Osteocyte (in vitro differentiated cells): Measurements from ENCODE around the gene COMMD9. TPM values are rescaled to one million over a fixed set of nuclear protein-coding genes. Genes with fewer than 3 reads are reported as not detected.

ENCODE experiments used
- DNase-seq: peaks from one replicate; pipeline ENCODE4 v3.0.0; 2021; ENCODE audit warnings: mixed read lengths; ENCODE audit not compliant: unreplicated experiment; ENCODE audit errors: extremely low spot score
- H3K27ac Mint-ChIP-seq: one replicate; pipeline ENCODE4 v1.8.0; 2021; ENCODE audit warnings: mild to moderate bottlenecking, mixed read lengths; ENCODE audit not compliant: unreplicated experiment
- H3K27me3 Mint-ChIP-seq: one replicate; pipeline ENCODE4 v1.8.0; 2021; ENCODE audit warnings: mixed read lengths; ENCODE audit not compliant: unreplicated experiment
- H3K36me3 Mint-ChIP-seq: one replicate; pipeline ENCODE4 v1.8.0; 2021; ENCODE audit warnings: mixed read lengths; ENCODE audit not compliant: unreplicated experiment
- H3K4me1 Mint-ChIP-seq: one replicate; pipeline ENCODE4 v1.8.0; 2021; ENCODE audit warnings: mixed read lengths; ENCODE audit not compliant: unreplicated experiment
- H3K4me3 Mint-ChIP-seq: one replicate; pipeline ENCODE4 v1.8.0; 2021; ENCODE audit warnings: mild to moderate bottlenecking, moderate library complexity, mixed read lengths; ENCODE audit not compliant: unreplicated experiment
- H3K9me3 Mint-ChIP-seq: one replicate; pipeline ENCODE4 v1.8.0; 2021; ENCODE audit warnings: mixed read lengths; ENCODE audit not compliant: unreplicated experiment
- total RNA-seq: library from RNA; stranded (reverse); gene quantifications from 2 replicates; pipeline ENCODE4 v1.2.1, GENCODE V29; 2021
- TF ChIP-seq, protein P1 (sequence below): fragments of 200-600 bp; sonication (generic); IDR thresholded peaks from 2 replicates; pipeline ENCODE4 v1.5.0; 2021; ENCODE audit warnings: antibody characterized with exemption, mild to moderate bottlenecking, moderate library complexity

The COMMD9 gene
- total RNA-seq, 1 donor from 2014 or later: 71.4 TPM

DNA sequence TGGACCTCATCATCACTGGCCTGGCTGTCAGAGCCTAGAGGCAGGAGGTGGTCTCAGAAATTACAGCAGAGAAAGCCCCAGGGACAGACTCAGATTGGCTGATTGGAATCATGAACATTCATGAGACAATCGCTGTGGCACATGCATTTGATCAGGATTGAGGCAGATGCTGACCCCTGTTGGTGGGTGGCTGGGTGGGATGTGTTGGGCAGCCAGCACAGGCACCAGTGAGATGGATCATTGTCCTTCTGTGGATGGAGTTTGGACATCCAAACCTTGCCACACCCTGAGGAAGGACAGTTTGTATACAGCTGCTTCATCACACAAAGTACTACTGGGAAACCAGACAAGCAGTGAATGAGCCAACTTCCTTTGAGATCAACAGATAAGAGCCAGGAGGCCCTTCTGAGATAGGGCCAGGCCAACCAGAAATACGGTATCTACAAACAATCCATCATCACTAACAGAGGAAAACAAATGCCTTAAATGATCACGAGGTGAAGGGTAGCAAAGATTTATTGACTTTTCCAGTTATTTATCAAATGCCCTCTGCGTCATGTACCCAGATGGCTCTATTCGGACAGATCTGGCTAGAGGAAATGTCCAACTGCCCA is 17.3 kb downstream of the COMMD9 start:
- DNase-seq: peak; percentile 46
- TF ChIP-seq, protein P1, sequence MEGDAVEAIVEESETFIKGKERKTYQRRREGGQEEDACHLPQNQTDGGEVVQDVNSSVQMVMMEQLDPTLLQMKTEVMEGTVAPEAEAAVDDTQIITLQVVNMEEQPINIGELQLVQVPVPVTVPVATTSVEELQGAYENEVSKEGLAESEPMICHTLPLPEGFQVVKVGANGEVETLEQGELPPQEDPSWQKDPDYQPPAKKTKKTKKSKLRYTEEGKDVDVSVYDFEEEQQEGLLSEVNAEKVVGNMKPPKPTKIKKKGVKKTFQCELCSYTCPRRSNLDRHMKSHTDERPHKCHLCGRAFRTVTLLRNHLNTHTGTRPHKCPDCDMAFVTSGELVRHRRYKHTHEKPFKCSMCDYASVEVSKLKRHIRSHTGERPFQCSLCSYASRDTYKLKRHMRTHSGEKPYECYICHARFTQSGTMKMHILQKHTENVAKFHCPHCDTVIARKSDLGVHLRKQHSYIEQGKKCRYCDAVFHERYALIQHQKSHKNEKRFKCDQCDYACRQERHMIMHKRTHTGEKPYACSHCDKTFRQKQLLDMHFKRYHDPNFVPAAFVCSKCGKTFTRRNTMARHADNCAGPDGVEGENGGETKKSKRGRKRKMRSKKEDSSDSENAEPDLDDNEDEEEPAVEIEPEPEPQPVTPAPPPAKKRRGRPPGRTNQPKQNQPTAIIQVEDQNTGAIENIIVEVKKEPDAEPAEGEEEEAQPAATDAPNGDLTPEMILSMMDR: no peak
- H3K27ac Mint-ChIP-seq: no peak overlapping the region
- H3K36me3 Mint-ChIP-seq: peaks cover 39% of the 10 kb centered on the region
- H3K4me3 Mint-ChIP-seq: no peak overlapping the region
- H3K27me3 Mint-ChIP-seq: no peaks in the 10 kb centered on the region
- no peaks in the 10 kb centered on the region for H3K4me1 Mint-ChIP-seq
- peaks cover 6% of the 10 kb centered on the region for H3K9me3 Mint-ChIP-seq

DNA sequence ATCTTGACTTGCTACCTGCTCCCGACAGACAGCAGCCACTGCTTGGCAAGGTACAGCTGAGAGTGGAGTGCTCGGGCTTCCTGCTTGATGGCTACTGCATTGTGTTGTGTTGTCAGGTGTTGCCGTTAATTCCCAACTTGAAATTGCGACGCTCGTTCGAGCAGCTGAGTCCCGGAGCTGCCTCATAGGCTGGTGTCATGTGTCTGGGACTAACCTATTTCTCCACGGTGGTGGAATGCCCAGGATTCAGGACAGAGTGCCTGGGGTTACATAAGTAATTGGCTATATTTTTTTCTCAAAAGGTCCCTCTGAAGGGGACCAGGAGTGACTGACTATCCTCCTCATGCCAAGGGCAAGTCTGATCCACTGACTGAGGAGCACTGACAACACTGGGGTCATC is 18.5 kb downstream of the COMMD9 start:
- Mint-ChIP-seq H3K27ac (no peak overlapping the region), H3K9me3 (peaks cover 6% of the 10 kb centered on the region), H3K4me3 (no peak overlapping the region), H3K4me1 (peaks cover 1% of the 10 kb centered on the region), H3K36me3 (peaks cover 35% of the 10 kb centered on the region), H3K27me3 (no peaks in the 10 kb centered on the region)
- DNase-seq: peak; percentile 48
- TF ChIP-seq, protein P1: no peak

GRCh38 chr11:36268337-36268985 is 20.8 kb downstream of the COMMD9 start:
- Mint-ChIP-seq H3K27me3 (peaks cover 8% of the 10 kb centered on the region), H3K9me3 (peaks cover 6% of the 10 kb centered on the region), H3K4me3 (no peak overlapping the region), H3K4me1 (peaks cover 1% of the 10 kb centered on the region), H3K27ac (no peak overlapping the region), H3K36me3 (peaks cover 28% of the 10 kb centered on the region)
- TF ChIP-seq, protein P1: no peak
- peak; percentile 11 for DNase-seq

DNA sequence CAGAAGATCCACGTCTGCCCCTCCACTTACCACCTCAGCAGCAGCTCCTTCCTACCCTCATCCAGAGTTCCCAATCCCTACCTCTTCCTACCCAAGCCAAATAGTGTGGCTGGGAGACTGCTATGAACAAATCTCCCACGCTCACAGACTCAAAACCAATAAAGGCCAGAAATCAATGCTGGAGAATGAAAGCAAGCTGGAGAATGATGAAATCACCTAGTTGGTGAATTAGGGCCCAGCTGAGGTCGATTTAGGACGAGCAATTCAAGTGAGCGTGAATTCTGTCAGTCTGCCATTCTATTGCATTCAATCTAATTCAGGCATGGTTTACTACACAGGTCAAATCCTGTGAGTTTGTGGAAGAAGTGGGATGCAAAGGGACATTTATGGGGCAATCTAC is 22.5 kb downstream of the COMMD9 start:
- Mint-ChIP-seq H3K27me3 (peaks cover 13% of the 10 kb centered on the region), H3K36me3 (peaks cover 14% of the 10 kb centered on the region), H3K4me3 (no peak overlapping the region), H3K27ac (no peak overlapping the region), H3K4me1 (peaks cover 1% of the 10 kb centered on the region), H3K9me3 (no peaks in the 10 kb centered on the region)
- TF ChIP-seq, protein P1: no peak
- no peak for DNase-seq

GRCh38 chr11:36265793-36266628 is 23.2 kb downstream of the COMMD9 start:
- peak; percentile 85 for DNase-seq
- peaks cover 8% of the 10 kb centered on the region for H3K36me3 Mint-ChIP-seq
- peaks cover 1% of the 10 kb centered on the region for H3K4me1 Mint-ChIP-seq
- H3K27me3 Mint-ChIP-seq: peaks cover 13% of the 10 kb centered on the region
- no peak overlapping the region for H3K4me3 Mint-ChIP-seq
- no peak overlapping the region for H3K27ac Mint-ChIP-seq
- H3K9me3 Mint-ChIP-seq: no peaks in the 10 kb centered on the region
- TF ChIP-seq, protein P1: peak; percentile 90
